ENCODE results near the gene HK2. TPM values are rescaled to one million over a fixed set of nuclear protein-coding genes. Genes with fewer than 3 reads are reported as not detected.

HK2 gene
- total RNA-seq, 1 donor from 2014 or later, result 46.7 TPM

- DNase-seq (ENCODE audit: low read depth), result no peak
- Mint-ChIP-seq H3K4me3 (ENCODE audit: unreplicated experiment) (no peak overlapping the region), H3K9me3 (ENCODE audit: unreplicated experiment) (no peaks in the 10 kb centered on the region), H3K27me3 (ENCODE audit: low read depth, unreplicated experiment) (no peaks in the 10 kb centered on the region), H3K36me3 (ENCODE audit: low read depth, unreplicated experiment) (peaks cover 36% of the 10 kb centered on the region), H3K27ac (ENCODE audit: unreplicated experiment) (no peak overlapping the region), H3K4me1 (ENCODE audit: low read depth, unreplicated experiment) (no peaks in the 10 kb centered on the region)
- no peaks in the 10 kb centered on the region for H4K20me1 ChIP-seq (ENCODE audit: insufficient read depth, low read length)
- H3K27me3 ChIP-seq (ENCODE audit: insufficient read depth, low read length), result no peaks in the 10 kb centered on the region
- H3K9me3 ChIP-seq (ENCODE audit: insufficient read depth, low read depth, low read length), result no peaks in the 10 kb centered on the region
- FAIRE-seq, result no peak
- TF ChIP-seq CTCF (IDR thresholded peaks at IDR 0.05; ENCODE audit: insufficient read depth, low read depth, low read length) (no peak), EZH2 (IDR thresholded peaks at IDR 0.05; ENCODE audit: insufficient read depth, low read length) (no peak)
- no peaks in the 10 kb centered on the region for H3K4me1 ChIP-seq (ENCODE audit: insufficient read depth, low read length)
- peaks cover 12% of the 10 kb centered on the region for H3K36me3 ChIP-seq (ENCODE audit: insufficient read depth, low read length)
- H2AFZ ChIP-seq (ENCODE audit: low read depth, low read length), result no peak overlapping the region
- no peak overlapping the region for H3K4me3 ChIP-seq (ENCODE audit: insufficient read depth, low read depth, low read length)
- no peak overlapping the region for H3K9ac ChIP-seq (ENCODE audit: low read length)
- no peak overlapping the region for H3K27ac ChIP-seq (ENCODE audit: low read depth, low read length)
- no peak overlapping the region for H3K4me2 ChIP-seq (ENCODE audit: low read length)
- H3K79me2 ChIP-seq (ENCODE audit: insufficient read depth, low read length), result no peaks in the 10 kb centered on the region
Observed at GRCh38 chr2:74880054-74880728, 46.3 kb downstream of the HK2 start.

- no peaks in the 10 kb centered on the region for H3K4me1 ChIP-seq (ENCODE audit: insufficient read depth, low read length)
- no peak overlapping the region for H3K4me3 Mint-ChIP-seq (ENCODE audit: unreplicated experiment)
- no peaks in the 10 kb centered on the region for H3K9me3 Mint-ChIP-seq (ENCODE audit: unreplicated experiment)
- H3K27ac Mint-ChIP-seq (ENCODE audit: unreplicated experiment), result no peak overlapping the region
- H3K27ac ChIP-seq (ENCODE audit: low read depth, low read length), result no peak overlapping the region
- no peaks in the 10 kb centered on the region for H3K79me2 ChIP-seq (ENCODE audit: insufficient read depth, low read length)
- no peaks in the 10 kb centered on the region for H3K27me3 Mint-ChIP-seq (ENCODE audit: low read depth, unreplicated experiment)
- H3K27me3 ChIP-seq (ENCODE audit: insufficient read depth, low read length), result no peaks in the 10 kb centered on the region
- no peak overlapping the region for H3K4me2 ChIP-seq (ENCODE audit: low read length)
- FAIRE-seq (no peak), DNase-seq (ENCODE audit: low read depth) (no peak)
- no peaks in the 10 kb centered on the region for H3K9me3 ChIP-seq (ENCODE audit: insufficient read depth, low read depth, low read length)
- H3K36me3 ChIP-seq (ENCODE audit: insufficient read depth, low read length), result peaks cover 15% of the 10 kb centered on the region
- no peak overlapping the region for H2AFZ ChIP-seq (ENCODE audit: low read depth, low read length)
- H3K4me1 Mint-ChIP-seq (ENCODE audit: low read depth, unreplicated experiment), result no peaks in the 10 kb centered on the region
- no peak overlapping the region for H3K9ac ChIP-seq (ENCODE audit: low read length)
- H3K36me3 Mint-ChIP-seq (ENCODE audit: low read depth, unreplicated experiment), result peaks cover 35% of the 10 kb centered on the region
- no peaks in the 10 kb centered on the region for H4K20me1 ChIP-seq (ENCODE audit: insufficient read depth, low read length)
- TF ChIP-seq CTCF (IDR thresholded peaks at IDR 0.05; ENCODE audit: insufficient read depth, low read depth, low read length) (no peak), EZH2 (IDR thresholded peaks at IDR 0.05; ENCODE audit: insufficient read depth, low read length) (no peak)
- H3K4me3 ChIP-seq (ENCODE audit: insufficient read depth, low read depth, low read length), result no peak overlapping the region
Observed at GRCh38 chr2:74881176-74881575, 47.2 kb downstream of the HK2 start.

GRCh38 chr2:74881626-74882298, 47.8 kb downstream of the HK2 start:
- no peaks in the 10 kb centered on the region for H3K4me1 ChIP-seq (ENCODE audit: insufficient read depth, low read length)
- H4K20me1 ChIP-seq (ENCODE audit: insufficient read depth, low read length), result no peaks in the 10 kb centered on the region
- FAIRE-seq (no peak), DNase-seq (ENCODE audit: low read depth) (no peak)
- no peak overlapping the region for H3K27ac Mint-ChIP-seq (ENCODE audit: unreplicated experiment)
- no peak overlapping the region for H3K4me3 Mint-ChIP-seq (ENCODE audit: unreplicated experiment)
- H3K9me3 ChIP-seq (ENCODE audit: insufficient read depth, low read depth, low read length), result no peaks in the 10 kb centered on the region
- H3K27me3 Mint-ChIP-seq (ENCODE audit: low read depth, unreplicated experiment), result no peaks in the 10 kb centered on the region
- H3K36me3 Mint-ChIP-seq (ENCODE audit: low read depth, unreplicated experiment), result peaks cover 38% of the 10 kb centered on the region
- peaks cover 1% of the 10 kb centered on the region for H3K9me3 Mint-ChIP-seq (ENCODE audit: unreplicated experiment)
- no peaks in the 10 kb centered on the region for H3K27me3 ChIP-seq (ENCODE audit: insufficient read depth, low read length)
- H2AFZ ChIP-seq (ENCODE audit: low read depth, low read length), result no peak overlapping the region
- peaks cover 16% of the 10 kb centered on the region for H3K36me3 ChIP-seq (ENCODE audit: insufficient read depth, low read length)
- H3K9ac ChIP-seq (ENCODE audit: low read length), result no peak overlapping the region
- no peaks in the 10 kb centered on the region for H3K79me2 ChIP-seq (ENCODE audit: insufficient read depth, low read length)
- TF ChIP-seq CTCF (IDR thresholded peaks at IDR 0.05; ENCODE audit: insufficient read depth, low read depth, low read length) (no peak), EZH2 (IDR thresholded peaks at IDR 0.05; ENCODE audit: insufficient read depth, low read length) (no peak)
- H3K4me2 ChIP-seq (ENCODE audit: low read length), result no peak overlapping the region
- H3K27ac ChIP-seq (ENCODE audit: low read depth, low read length), result no peak overlapping the region
- peaks cover 1% of the 10 kb centered on the region for H3K4me1 Mint-ChIP-seq (ENCODE audit: low read depth, unreplicated experiment)
- no peak overlapping the region for H3K4me3 ChIP-seq (ENCODE audit: insufficient read depth, low read depth, low read length)
